HG02840 (cell line): ENCODE results near the gene SALL4.
"Not testable (repeated sequence)": the region's sequence is repeated elsewhere in the genome, so short reads cannot be mapped to it uniquely, and the experiment has no call there.

Experiments
- ATAC-seq: cut with Tn5 transposase; IDR thresholded peaks from one replicate; pipeline ENCODE4 v1.9.1; 2021; ENCODE audit warnings: mild to moderate bottlenecking, moderate library complexity, moderate number of reproducible peaks; ENCODE audit not compliant: unreplicated experiment, low FRiP score

SALL4 gene

GRCh38 chr20:51767867-51768758 lies 34.2 kb downstream of the SALL4 start, which contains the start of gene ATP9A:
ATP9A (minus strand) TSS chr20:51768390; CDS start chr20:51768369, 21 bp downstream.
- ATAC-seq = no peak

GRCh38 chr20:51766994-51767866 lies 35.1 kb downstream of the SALL4 start:
- ATAC-seq = no peak

- not testable (repeated sequence) for ATAC-seq
Measured at GRCh38 chr20:51765381-51765780, 36.9 kb downstream of the SALL4 start.

- ATAC-seq = no peak
Measured at GRCh38 chr20:51763965-51764602, 38.2 kb downstream of the SALL4 start.

GRCh38 chr20:51760905-51761546 lies 41.3 kb downstream of the SALL4 start:
- no peak for ATAC-seq

GRCh38 chr20:51759769-51760510 lies 42.4 kb downstream of the SALL4 start:
- no peak for ATAC-seq

GRCh38 chr20:51758978-51759544 lies 43.3 kb downstream of the SALL4 start:
- ATAC-seq = no peak

- no peak for ATAC-seq
Measured at GRCh38 chr20:51757226-51757625, 45.1 kb downstream of the SALL4 start.

GRCh38 chr20:51756653-51757052 lies 45.7 kb downstream of the SALL4 start:
- no peak for ATAC-seq

GRCh38 chr20:51753220-51753619 lies 49.1 kb downstream of the SALL4 start:
- not testable (repeated sequence) for ATAC-seq

GRCh38 chr20:51752343-51752951 lies 49.9 kb downstream of the SALL4 start:
- ATAC-seq = no peak

- ATAC-seq = no peak
Measured at GRCh38 chr20:51750770-51751388, 51.4 kb downstream of the SALL4 start.

GRCh38 chr20:51750037-51750769 lies 52.1 kb downstream of the SALL4 start:
- ATAC-seq = no peak

GRCh38 chr20:51749674-51750036 lies 52.7 kb downstream of the SALL4 start:
- no peak for ATAC-seq

- no peak for ATAC-seq
Measured at GRCh38 chr20:51747182-51747911, 55.0 kb downstream of the SALL4 start.

GRCh38 chr20:51745804-51746203 lies 56.5 kb downstream of the SALL4 start:
- ATAC-seq = no peak

- ATAC-seq = no peak
Measured at GRCh38 chr20:51740838-51741237, 61.5 kb downstream of the SALL4 start.
